Jurkat, Clone E6-1 (cell line): ENCODE measurements around the gene ANO10.

ENCODE experiments used
- DNase-seq: peaks from one replicate; pipeline ENCODE4 v3.0.0-alpha.2; 2011; ENCODE audit warnings: low read depth, low spot score
- H3K4me3 ChIP-seq: 2 replicates; pipeline ENCODE4 v1.5.1; 2011; ENCODE audit warnings: mild to moderate bottlenecking, low read length, control low read depth, moderate library complexity

Gene ANO10

DNA sequence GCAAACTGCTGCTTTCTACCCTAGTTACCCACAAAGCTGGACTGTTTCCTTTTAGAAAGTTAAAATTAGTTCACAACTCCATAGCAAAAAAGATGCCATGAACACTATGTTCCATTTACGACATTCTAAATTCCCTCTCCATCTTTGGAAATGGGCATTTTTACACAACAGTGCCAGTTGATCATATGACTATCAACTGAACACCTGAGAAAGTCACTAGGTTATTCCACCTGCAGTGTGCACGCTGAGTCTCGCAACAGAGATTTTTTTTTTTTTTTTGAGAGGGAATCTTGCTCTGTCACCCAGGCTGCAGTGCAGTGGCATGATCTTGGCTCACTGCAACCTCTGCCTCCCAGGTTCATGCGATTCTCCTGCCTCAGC, 215.2 kb downstream of the ANO10 start:
- no peak for DNase-seq
- H3K4me3 ChIP-seq = no peak overlapping the region

DNA sequence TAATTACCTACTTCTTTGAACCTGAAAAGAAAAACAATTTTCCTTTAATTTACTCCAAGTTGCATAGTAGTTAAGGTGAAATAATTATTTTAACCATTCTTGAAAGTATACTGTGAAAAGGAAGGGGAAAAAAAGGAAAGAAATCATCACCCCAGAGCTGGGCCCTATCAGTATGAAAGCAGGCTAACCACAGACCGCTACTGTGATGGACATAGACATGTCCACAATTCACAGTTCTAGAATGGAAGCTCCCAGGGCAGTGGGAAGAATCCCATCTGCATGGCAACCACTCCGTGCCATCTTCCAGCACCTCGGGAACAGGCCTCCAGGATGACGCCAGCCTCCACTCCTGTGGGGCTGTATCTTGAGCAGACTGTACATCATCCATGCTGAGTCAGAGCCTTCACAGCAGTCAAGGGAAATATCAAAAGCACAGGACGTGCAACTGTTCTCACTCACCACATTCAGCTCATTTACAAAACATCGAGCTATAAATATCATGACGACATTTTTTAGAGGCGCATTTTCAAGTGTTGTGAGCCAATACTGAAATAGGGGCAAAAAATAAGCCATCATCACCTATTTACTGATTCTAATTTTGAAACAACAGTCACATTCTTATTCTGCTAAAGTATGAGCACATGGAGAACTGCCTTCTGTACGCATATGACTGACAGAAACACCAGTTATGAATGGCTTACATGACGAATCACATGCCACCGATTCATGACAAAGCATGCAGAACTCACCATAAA, 215.7 kb downstream of the ANO10 start:
- no peak overlapping the region for H3K4me3 ChIP-seq
- no peak for DNase-seq

DNA sequence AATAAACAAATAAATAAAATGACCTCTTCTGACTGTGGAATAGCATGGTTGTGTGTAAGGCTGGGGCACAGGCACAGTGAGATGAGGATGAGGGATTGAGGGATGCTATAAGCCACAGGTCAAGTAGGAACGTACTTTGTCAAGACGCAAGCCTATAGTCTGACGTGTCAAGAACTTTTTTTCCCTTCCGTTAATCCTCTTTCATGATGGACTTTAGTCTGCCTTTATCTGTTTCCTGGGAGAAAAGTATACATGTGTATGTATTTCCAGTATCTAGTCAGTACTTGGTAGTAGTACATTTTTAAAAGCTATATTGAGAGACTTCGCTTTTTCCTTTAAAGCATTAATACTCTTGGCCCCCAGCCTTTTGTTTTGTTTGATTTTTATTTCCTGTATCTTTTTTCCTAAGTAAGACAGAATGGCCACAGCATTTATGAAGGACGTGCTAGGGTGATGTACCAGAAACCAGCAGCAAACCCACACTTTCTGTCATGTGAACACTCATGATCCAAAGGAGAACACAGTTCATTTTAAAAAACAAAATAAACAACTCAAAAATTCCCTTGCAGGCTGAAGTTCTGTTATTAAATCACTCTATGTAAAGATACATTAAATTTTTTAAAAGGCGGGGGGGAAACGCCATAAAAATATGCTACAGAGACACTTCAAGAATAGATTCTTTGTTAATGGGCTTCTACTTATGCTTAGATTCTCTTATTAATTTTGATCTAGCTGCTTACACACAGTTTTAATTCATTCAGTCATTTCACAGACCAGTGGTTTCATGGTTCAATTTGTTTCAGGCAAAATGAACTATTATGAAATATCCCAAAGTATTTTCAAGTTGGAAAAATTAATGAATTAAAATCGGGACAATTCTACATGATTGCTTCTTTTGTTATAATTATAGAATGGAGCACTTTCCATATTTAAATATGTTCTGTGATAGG, 220.8 kb downstream of the ANO10 start:
- no peak for DNase-seq
- no peak overlapping the region for H3K4me3 ChIP-seq

DNA sequence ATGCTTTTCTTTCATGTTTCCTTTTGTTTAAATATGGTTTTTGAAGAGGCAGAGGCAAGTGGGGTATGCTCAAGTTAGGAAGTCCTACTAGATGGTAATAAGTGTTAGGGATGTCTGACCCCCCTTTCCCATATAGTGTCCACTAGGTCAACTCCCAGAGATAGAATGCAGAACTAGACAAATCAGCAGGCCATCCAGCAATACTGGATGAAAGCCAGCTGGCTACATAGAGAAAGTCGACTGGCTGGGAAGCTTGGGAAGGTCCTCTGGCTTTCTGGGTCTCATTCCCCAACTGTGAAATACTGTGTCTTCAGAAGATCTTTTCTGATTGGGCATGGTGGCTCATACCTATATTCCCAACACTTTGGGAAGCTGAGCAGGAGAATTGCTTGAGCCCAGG, 221.6 kb downstream of the ANO10 start:
- no peak overlapping the region for H3K4me3 ChIP-seq
- DNase-seq = no peak

DNA sequence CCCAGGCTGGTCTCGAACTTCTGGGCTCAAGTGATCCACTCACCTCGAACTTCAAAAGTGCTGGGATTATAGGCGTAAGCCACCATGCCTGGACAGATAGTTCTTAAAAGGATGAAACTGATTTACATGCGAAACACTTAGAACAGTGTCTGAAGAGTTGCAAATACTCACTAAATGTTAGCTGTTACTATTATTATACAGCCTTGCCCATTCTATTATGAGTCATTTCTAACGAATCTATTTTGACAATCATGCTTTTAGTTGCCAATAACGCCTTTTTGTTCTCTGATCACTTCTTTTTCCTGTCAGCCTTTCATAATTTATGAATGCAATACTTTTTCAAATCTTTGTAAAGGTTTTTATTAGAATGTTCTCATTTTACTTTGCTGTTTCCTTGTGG, 222.8 kb downstream of the ANO10 start:
- DNase-seq = no peak
- no peak overlapping the region for H3K4me3 ChIP-seq

DNA sequence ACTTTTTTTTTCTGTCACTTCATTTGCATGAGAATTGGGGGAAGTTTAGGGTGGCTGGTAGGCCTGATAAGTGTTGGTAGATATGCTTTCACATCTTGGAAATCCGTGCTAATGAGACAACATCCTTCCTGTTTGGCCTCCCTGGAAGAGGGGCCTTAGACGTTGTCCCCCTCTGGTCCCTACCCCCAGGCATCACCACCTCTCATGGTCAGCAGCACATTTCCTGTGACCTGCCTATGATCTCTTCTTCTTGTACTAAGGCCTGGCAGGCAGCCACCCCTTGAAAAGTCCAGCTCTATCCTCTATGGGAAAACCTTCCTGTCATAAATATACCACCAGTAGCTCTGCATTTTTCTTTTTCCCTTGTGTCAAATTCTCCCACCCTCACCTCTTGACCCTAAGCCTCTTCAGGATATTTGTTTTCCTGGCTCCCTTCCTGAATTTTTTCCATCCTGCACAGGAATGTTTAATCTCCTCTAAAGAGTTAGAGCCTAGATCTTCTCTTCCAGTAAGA, 227.7 kb downstream of the ANO10 start:
- no peak overlapping the region for H3K4me3 ChIP-seq
- no peak for DNase-seq

DNA sequence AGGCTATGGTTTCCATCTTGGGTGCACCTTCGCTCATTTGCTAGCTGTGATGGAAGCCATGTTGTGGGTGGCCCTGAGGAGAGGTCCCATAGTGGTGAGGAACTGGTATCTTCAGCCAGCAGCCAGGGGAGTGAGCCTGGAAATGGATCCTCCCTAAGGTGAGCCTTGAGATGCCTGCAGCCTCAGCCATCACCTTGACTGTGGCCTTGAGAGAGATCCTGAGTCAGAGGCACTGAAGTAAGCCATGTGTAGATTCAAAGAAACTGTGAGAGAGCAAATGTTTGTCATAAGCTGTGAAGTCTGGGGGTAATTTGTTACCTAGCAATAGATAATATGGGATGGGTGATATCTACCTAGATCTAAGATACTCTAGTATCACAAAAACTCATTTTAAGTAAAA, 230.2 kb downstream of the ANO10 start:
- DNase-seq = no peak
- no peak overlapping the region for H3K4me3 ChIP-seq

DNA sequence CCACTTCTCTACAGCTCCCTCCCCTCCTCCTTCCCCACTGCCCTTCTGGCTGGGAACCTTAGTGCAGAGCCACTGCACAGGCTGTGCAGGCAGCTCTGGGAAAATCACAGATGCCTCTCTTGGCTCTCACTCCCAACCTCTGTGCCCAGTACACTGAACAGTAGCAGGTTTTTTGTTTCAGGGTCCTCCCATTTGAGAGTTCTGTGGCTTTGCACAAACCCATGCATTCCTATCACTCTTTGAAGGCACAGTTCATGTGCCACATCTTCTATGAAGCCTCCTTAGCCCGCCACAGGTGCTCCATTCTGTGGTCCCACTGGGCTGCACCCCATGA, 231.6 kb downstream of the ANO10 start:
- peak; percentile 41 for DNase-seq
- H3K4me3 ChIP-seq = no peak overlapping the region

DNA sequence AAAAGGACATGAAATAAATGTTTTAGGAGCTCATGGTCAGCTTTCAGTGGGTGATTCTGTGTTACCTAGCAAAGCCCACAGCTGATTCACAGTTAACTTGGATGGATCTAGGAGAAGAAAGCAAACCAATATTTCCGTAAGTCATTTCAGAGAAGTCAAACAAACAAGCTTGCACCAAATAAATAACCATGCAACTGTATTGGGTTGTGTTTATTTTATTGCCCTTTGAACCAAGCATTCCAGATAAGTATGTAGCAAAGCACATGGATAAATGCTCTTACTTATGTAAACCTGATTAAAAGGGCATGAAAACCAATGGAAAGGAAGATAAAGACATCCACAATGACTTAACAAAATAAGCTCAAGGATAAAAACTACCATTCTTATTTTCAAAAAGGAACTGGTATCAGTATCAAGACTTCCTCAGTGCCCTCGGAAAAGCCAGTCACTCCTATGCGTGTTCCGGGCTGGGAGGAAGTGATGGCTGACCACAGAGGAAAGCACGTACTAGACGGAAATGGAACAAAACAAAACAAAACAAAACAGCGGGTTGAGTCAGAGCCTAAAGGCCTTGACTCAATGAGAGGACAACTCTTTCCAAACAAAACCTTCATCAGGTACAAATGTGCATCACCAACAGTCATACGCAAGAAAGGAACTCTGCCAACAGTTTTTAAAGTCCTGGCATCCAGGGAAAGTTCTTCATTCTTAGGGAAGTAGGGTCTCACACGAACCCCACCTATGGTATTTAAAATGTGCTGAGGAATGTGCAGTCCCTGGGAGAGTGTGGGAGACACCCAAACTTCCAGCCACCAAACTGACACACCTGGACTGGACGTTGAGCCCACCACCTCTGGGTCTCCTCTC, 232.2 kb downstream of the ANO10 start:
- H3K4me3 ChIP-seq = no peak overlapping the region
- DNase-seq = peak; percentile 74

DNA sequence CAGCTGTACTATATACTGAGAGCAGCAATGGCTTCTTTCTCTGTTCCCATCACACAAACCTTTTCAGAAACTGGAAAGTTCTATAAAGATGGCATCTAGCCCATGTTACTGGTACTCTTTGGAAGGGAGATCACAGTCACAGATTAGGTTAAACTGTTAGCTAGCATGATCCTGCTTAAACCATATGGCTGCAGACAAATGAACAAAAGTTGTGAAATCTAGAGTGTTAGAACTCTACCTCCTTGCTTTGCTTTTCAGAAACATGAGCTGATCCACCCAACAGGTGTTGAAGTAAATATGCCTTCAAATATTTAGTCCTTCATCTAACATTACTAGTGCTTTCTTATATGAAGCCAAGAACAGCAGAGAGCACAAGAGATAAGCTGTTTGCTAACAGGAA, 232.9 kb downstream of the ANO10 start:
- H3K4me3 ChIP-seq = no peak overlapping the region
- no peak for DNase-seq

DNA sequence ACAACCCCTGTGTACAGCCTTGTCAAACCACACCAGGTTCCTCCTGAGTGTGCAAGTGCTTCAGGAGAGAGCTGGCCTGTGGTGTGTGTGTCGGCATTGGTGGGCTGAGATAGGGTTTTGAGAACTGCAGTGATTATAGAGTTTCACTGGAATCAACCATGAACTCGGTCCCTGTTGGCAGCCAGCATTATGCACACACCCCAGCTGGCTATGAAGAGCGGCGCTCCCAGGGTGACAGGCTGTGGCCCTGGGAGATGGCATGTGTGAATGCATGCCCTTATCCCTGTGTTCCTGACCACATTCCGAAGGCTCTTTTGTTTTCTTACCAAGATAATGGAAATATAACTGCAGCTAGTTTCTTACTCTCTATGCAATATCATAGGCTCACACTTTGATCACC, 233.6 kb downstream of the ANO10 start:
- DNase-seq = no peak
- H3K4me3 ChIP-seq = no peak overlapping the region

DNA sequence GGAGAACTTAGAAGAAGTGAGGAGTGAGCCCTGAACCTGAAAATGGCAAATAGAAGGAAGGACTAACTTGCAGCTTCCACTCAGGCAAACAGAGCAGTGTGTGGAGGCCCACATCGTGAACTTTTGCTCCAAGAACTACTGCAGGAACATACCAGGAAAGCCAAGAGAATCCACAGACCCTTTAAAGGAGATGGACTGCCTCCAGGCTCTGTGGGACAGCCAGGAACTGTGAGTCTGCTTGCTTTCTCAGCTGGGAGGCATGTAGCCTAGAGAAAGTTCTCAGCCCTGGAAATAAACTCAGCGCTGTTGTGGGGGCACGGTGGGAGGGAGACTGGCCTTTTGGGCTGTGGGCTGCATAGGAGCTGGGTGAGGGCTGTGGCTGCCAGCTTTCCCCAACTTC, 242.5 kb downstream of the ANO10 start:
- DNase-seq = no peak
- no peak overlapping the region for H3K4me3 ChIP-seq

DNA sequence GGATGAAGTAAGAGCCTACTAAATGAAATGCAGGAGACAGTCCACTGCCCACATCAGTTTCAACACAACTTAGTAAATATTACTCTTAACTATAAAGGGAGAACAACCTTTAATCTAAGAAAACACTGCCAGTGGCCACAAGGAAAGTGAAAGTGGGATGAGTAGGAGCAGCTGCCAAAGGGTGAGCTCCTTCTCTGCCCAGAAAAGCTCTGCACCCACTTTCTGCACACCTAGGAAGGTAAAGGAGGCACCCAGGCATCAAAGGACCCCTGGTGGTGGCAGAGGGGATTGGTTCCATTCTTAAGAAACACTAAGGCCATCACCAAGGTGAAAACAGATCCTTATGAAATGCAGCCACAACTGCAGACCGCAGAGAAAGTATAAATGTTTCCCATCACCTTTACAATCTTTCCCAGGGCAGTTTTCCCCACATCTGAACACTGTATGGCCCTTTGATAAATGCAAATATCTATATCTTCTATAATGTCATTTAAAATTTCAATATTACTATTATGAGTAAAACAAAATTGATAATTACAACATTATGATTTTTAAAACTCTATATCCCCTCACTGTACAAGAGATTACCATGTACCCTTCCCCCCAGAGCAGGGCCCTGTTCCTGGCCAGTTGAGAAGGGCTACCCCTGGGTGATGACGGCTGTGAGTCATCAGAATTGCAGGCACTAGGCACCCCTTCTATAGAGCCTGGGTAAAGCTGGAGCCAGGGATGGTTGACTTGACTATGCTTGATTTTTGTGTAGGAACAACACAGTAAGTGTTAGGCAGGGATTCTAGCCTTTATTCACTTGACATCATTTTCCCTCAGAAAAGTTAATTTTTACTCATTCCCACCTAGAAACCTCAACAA, 243.5 kb downstream of the ANO10 start:
- DNase-seq = peak; percentile 60

DNA sequence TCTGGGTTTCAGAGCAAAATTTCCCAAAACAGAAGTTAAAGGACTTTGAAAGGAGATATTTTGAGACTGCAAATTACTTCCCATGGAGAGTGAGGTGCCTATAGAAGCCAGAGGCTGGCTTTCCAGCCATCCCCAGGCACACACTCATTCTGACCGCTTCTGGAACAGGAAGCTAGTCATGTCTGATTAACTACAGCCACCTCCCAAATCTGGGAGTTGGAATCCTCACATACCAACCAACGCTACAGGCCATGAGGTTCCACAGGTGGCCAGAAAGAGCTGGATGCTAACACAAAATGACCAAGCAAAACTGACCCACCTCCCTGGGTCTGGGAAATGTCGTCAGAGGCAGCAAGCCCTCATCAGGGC, 248.3 kb downstream of the ANO10 start:
- no peak for DNase-seq
- H3K4me3 ChIP-seq = no peak overlapping the region

More for the DNA sequence above, 243.5 kb downstream of the ANO10 start:
- no peak overlapping the region for H3K4me3 ChIP-seq

DNA sequence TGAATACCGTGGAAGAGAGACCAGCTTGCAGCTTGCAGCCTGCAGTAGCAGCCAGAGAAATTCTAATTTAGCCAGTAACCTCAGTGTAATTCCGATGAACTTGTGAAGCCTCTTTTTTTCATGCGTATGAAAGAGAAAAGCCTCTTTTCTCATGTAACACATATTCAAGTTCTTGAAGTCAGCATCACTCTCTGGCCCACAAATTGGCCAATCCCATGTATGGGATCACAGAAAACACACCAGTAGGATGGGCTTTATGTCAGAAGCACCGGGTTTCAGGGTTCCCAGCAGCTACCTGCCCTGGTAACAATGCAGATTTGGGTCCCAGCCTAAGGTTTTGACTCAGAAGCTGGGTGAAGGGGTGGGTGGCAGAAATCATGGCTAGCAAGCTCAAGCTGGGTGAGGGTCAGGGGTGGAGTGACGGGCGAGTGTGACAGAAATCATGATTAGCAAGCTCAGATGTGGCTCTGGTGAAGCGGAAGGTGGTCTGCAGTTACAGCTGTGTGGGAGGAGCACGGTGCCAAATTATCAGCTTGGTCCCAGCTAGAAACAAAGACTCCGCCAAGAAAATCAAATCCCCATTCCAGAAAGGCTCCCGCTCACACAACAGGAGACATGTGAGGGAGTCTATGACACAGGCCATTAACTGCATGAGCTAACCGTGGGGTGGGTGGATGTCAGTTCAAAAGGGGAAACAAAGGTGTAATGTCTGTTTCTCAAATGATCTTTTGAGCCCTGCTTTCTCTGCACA, 248.8 kb downstream of the ANO10 start:
- no peak overlapping the region for H3K4me3 ChIP-seq
- DNase-seq = no peak

DNA sequence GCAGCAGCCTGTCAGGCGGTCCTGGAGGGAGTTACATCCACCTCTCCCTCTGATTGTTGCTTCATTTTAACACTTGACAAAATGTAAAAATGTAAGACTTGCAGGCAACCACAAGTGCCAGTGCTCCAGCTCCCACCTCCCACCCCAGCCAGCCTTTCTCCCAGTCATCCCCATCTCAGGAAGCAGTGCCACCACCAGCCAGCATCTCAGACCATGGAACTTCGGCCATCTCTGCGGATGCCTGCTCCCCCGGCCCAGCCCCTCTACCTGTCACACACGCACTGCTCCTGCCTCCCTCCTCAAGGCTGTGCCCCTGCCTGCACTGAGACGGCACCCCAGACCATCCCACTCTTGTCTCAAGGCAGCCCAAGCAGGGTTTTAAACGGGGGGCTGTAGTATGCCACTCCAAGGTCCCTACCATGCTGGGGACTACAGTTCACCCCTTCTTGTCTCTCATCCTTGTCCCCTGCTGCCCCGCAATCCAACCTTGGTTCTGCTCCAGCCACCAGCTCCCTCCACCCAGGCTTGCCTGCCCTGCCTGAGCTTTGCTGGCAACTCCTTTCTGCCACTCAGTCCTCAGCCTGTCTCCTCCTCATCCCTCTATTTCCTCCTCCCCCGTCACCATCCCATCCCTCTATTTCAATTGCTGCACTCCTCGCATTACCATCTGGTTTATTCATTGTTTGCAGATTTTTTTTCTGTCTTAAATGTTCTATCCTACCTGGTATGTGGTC, 249.6 kb downstream of the ANO10 start:
- no peak for DNase-seq
- H3K4me3 ChIP-seq = no peak overlapping the region

DNA sequence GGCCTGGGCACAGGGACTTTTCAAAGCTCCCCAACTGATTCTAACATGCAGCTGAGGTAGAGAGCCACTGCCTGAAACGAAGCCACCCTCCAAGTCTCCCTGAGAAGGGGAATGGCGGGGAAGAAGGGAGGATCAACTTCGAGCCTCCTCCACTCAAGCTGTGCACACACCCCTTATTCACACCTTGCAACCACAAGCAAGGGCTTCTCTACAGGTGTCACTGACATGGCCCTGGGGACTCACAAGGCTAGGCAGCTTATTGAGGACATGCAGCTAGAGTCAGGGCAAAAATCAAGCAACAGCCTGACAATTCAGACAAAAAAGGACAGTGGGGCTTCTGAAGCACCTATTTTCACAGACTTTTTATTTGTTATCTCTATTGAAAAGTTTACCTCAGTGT, 250.3 kb downstream of the ANO10 start:
- no peak for DNase-seq
- no peak overlapping the region for H3K4me3 ChIP-seq
